ENCODE results near the gene ACSL5. TPM values are rescaled to one million over a fixed set of nuclear protein-coding genes. Genes with fewer than 3 reads are reported as not detected.

ACSL5 gene
- total and polyA plus RNA-seq, 4 donors, result 15.0 to 201 (median 43.5) TPM

DNA sequence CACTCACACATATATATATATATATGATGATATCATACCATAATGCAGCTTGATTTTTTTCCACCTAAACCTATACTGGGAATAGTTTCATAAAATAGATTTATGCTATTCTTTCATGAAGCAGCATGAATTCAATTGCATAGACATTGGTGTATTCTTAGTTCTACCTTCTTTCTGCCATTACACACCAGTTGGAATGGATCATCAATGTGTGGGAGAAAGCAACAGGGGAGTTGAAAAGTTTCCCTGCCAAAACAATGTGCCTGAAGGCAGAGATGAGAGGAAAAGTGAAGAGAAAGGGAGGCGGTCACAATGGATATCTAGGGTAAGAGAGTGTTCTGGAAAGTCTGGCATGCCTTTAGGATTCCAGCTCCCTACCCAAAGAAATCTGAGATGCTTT lies 25.2 kb upstream of the ACSL5 start:
- Histone ChIP-seq H3K36me3 (ENCODE audit: control insufficient read depth in 4 of 4, insufficient read depth in 3 of 4, low read depth in 1 of 4, low read length in 3 of 4) (no peaks in the 10 kb centered on the region), H3K27ac (ENCODE audit: low read depth in 1 of 2, low read length in 2 of 2) (no peak overlapping the region), H3K9me3 (ENCODE audit: control insufficient read depth in 4 of 4, low read length in 3 of 4) (no peaks in the 10 kb centered on the region), H3K9ac (ENCODE audit: low read depth in 1 of 2, low read length in 2 of 2) (no peak overlapping the region), H3K27me3 (ENCODE audit: control insufficient read depth in 4 of 4, insufficient read depth in 4 of 4, low read length in 3 of 4) (no peaks in the 10 kb centered on the region), H3K4me1 (ENCODE audit: control insufficient read depth in 4 of 4, insufficient read depth in 4 of 4, low read length in 3 of 4) (peaks cover 0 to 27% (median 25%) of the 10 kb centered on the region in 4 donors), H3K4me3 (ENCODE audit: low read depth in 1 of 3, low read length in 3 of 3) (no peak overlapping the region)
- DNase-seq (ENCODE audit: low spot score), result no peak
- 98% methylated on average over 1 of the region's 1 CpG for WGBS
- TF ChIP-seq RXRA (IDR thresholded peaks at IDR 0.05), result no peak
- no peak for TF ChIP-seq NR2F2 (IDR thresholded peaks at IDR 0.05)
- no peak for TF ChIP-seq EGR1 (IDR thresholded peaks at IDR 0.05; ENCODE audit: low read depth in 2 of 2)
- TF ChIP-seq MAX (IDR thresholded peaks at IDR 0.05), result no peak
- no peak for TF ChIP-seq REST (IDR thresholded peaks at IDR 0.05)
- no peak for TF ChIP-seq ATF3 (IDR thresholded peaks at IDR 0.05)
- TF ChIP-seq YY1 (IDR thresholded peaks at IDR 0.05), result no peak
- no peak for TF ChIP-seq JUND (IDR thresholded peaks at IDR 0.05)
- TF ChIP-seq SP1 (IDR thresholded peaks at IDR 0.05), result no peak
- TF ChIP-seq RAD21 (IDR thresholded peaks at IDR 0.05), result no peak
- TF ChIP-seq ZBTB33 (IDR thresholded peaks at IDR 0.05), result no peak
- TF ChIP-seq HNF4A (conservative IDR thresholded peaks at IDR 0.05), result no peak
- TF ChIP-seq CTCF (IDR thresholded peaks at IDR 0.05; ENCODE audit: low read depth, low read length, missing input control), result no peak
- no peak for TF ChIP-seq HNF4G (IDR thresholded peaks at IDR 0.05)
- no peak for TF ChIP-seq FOXA2 (IDR thresholded peaks at IDR 0.05)
- TF ChIP-seq GABPA (IDR thresholded peaks at IDR 0.05 in 1 of 2, conservative IDR thresholded peaks at IDR 0.05 in 1 of 2), result no peak
- TF ChIP-seq FOXA1 (IDR thresholded peaks at IDR 0.05), result no peak
- no peak for TF ChIP-seq TAF1 (conservative IDR thresholded peaks at IDR 0.05)

Measured in liver (tissue), 9 donors.